ENCODE data around the gene CNIH4. TPM values are rescaled to one million over a fixed set of nuclear protein-coding genes. Genes with fewer than 3 reads are reported as not detected.

The CNIH4 gene
- total RNA-seq, 1 donor from 2014 or later = 21.0 TPM

DNA sequence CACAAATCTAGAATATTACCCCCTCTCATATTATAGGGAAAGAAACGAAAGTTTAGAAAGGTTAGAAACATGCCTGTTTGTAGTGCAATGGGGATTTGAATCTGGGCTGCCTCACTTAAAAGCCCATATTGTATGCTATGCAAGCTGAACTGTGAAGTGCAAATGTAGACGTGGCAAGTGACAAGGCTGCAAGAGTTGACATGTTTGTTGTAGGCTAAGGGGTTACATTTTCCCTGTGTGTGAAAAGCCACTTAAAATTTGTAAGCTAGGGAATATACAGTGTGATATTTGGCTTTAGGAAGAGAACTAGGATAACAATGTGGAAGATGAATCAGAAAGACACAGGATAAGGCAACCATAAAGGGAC, 48.9 kb downstream of the CNIH4 start:
- ChIA-PET POLR2A (no interaction called here), CTCF (interaction anchor here (1.2 kb wide), 1 partner anchor 11 kb away, joined by 3 read pairs; no protein-coding TSS in a partner anchor)
- no peaks in the 10 kb centered on the region for H3K27me3 Mint-ChIP-seq
- no peak overlapping the region for H3K27ac Mint-ChIP-seq
- no peaks in the 10 kb centered on the region for H3K9me3 Mint-ChIP-seq
- no peak overlapping the region for H3K4me3 Mint-ChIP-seq
- ATAC-seq (ENCODE audit: low read depth) (no peak), DNase-seq (no peak)
- H3K4me1 Mint-ChIP-seq = no peaks in the 10 kb centered on the region
- intact Hi-C loops (cut with micrococcal nuclease) = loop anchor here (5.0 kb wide), 1 partner anchor 52 kb away; no protein-coding TSS in a partner anchor
- peaks cover 73% of the 10 kb centered on the region for H3K36me3 Mint-ChIP-seq (ENCODE audit: low read depth)
- TF ChIP-seq, protein P1, sequence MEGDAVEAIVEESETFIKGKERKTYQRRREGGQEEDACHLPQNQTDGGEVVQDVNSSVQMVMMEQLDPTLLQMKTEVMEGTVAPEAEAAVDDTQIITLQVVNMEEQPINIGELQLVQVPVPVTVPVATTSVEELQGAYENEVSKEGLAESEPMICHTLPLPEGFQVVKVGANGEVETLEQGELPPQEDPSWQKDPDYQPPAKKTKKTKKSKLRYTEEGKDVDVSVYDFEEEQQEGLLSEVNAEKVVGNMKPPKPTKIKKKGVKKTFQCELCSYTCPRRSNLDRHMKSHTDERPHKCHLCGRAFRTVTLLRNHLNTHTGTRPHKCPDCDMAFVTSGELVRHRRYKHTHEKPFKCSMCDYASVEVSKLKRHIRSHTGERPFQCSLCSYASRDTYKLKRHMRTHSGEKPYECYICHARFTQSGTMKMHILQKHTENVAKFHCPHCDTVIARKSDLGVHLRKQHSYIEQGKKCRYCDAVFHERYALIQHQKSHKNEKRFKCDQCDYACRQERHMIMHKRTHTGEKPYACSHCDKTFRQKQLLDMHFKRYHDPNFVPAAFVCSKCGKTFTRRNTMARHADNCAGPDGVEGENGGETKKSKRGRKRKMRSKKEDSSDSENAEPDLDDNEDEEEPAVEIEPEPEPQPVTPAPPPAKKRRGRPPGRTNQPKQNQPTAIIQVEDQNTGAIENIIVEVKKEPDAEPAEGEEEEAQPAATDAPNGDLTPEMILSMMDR (IDR thresholded peaks at IDR 0.05) = no peak

DNA sequence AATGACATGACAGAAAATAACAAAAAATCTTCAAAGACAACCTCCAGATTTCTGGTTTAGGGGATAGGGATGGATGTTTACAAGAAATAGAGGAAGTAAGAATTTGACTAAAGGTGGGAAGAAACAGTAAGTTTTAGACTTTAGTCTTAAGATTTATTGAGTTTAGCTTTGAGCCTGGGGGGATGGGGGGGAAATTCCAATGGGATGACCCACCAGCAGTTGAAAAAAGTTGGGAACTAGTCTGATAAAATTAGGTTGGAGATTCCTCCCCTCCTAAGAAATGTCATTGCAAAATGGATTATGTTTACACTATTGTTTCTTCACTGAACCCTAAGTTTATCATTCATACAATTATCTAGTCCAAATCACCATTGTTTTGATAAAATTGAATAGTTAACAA, 49.5 kb downstream of the CNIH4 start:
- Mint-ChIP-seq H3K36me3 (ENCODE audit: low read depth) (peaks cover 71% of the 10 kb centered on the region), H3K27ac (no peak overlapping the region), H3K27me3 (no peaks in the 10 kb centered on the region), H3K4me1 (no peaks in the 10 kb centered on the region), H3K4me3 (no peak overlapping the region), H3K9me3 (no peaks in the 10 kb centered on the region)
- CTCF ChIA-PET = no interaction called here
- TF ChIP-seq, protein P1 (IDR thresholded peaks at IDR 0.05) = no peak
- POLR2A ChIA-PET = no interaction called here
- no peak for ATAC-seq (ENCODE audit: low read depth)
- DNase-seq = no peak
- intact Hi-C loops (cut with micrococcal nuclease) = loop anchor here (5.0 kb wide), 1 partner anchor 51 kb away; no protein-coding TSS in a partner anchor

DNA sequence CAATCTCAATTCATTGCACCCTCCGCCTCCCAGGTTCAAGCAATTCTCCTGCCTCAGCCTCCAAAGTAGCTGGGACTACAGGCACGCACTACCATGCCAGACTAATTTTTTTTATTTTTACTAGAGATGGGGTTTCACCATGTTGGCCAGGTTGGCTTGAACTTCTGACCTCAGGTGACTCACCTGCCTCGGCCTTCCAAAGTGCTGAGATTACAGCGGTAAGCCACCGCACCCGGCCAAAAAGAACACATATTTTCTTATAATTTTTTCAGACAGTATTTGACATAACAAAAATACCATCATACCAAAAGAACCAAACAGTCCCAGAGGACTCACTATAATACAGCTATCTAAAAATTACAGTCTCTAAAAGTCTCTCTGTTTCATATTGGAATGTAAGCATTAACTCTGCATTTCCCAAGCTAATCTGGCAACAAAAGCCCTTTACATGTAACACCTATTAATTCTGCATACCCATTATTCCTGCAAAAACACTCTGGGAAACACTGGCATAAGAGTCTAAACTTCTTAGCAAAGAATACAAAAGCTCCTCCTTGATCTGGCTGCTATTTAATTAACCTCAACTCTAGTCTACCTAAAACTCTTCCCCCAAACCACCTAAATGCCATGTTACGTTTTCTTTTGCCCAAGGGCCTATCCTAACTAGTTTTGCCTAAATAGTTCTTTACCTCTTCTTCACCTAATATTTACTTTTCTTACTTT, 51.1 kb downstream of the CNIH4 start:
- no peaks in the 10 kb centered on the region for H3K9me3 Mint-ChIP-seq
- no peaks in the 10 kb centered on the region for H3K27me3 Mint-ChIP-seq
- H3K36me3 Mint-ChIP-seq (ENCODE audit: low read depth) = peaks cover 71% of the 10 kb centered on the region
- H3K4me1 Mint-ChIP-seq = no peaks in the 10 kb centered on the region
- DNase-seq = no peak
- TF ChIP-seq, protein P1 (IDR thresholded peaks at IDR 0.05) = no peak
- CTCF ChIA-PET = interaction anchor here (1.2 kb wide), 1 partner anchor 25 kb away, joined by 3 read pairs; no protein-coding TSS in a partner anchor
- intact Hi-C loops (cut with micrococcal nuclease) = loop anchor here (5.0 kb wide), 1 partner anchor 50 kb away; no protein-coding TSS in a partner anchor
- no peak for ATAC-seq (ENCODE audit: low read depth)
- H3K4me3 Mint-ChIP-seq = no peak overlapping the region
- POLR2A ChIA-PET = no interaction called here
- no peak overlapping the region for H3K27ac Mint-ChIP-seq

DNA sequence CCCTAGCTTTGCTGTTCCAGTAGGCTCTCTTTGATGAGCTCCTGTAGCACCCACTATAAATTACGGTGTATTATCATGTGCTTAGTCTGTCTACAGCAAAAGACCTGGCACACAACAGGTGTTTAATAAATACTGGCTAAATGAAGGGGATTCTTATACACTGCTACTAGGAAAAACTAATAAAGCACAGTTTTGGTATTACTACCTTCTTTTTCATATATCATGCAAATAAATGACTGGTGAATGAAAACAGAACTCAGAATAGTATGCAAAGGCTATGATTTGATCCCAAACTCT, 51.6 kb downstream of the CNIH4 start:
- H3K36me3 Mint-ChIP-seq (ENCODE audit: low read depth) = peaks cover 72% of the 10 kb centered on the region
- no peaks in the 10 kb centered on the region for H3K4me1 Mint-ChIP-seq
- TF ChIP-seq, protein P1 (IDR thresholded peaks at IDR 0.05) = no peak
- H3K4me3 Mint-ChIP-seq = no peak overlapping the region
- no peaks in the 10 kb centered on the region for H3K9me3 Mint-ChIP-seq
- ChIA-PET POLR2A (no interaction called here), CTCF (interaction anchor here (1.2 kb wide), 1 partner anchor 24 kb away, joined by 3 read pairs; no protein-coding TSS in a partner anchor)
- no peaks in the 10 kb centered on the region for H3K27me3 Mint-ChIP-seq
- no peak for DNase-seq
- intact Hi-C loops (cut with micrococcal nuclease) = loop anchor here (5.0 kb wide), 1 partner anchor 49 kb away; no protein-coding TSS in a partner anchor
- no peak overlapping the region for H3K27ac Mint-ChIP-seq
- no peak for ATAC-seq (ENCODE audit: low read depth)

DNA sequence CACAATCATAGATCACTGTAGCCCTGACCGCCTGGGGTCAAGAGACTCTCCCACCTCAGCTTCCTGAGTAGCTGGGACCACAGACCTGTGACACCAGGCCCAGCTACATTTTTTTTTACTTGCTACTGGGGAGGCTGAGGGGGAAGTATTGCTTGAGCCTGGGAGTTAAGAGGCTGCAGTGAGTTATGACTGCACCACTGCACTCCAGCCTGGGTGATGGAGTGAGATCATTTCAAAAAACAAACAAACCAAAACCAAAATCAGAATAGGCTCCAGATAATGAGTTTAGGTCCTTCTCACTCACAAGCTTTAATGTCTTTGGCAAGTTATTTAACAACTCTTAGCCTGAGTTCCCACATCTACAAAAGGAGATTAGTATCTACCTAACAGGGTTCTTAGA, 55.1 kb downstream of the CNIH4 start:
- no peak for ATAC-seq (ENCODE audit: low read depth)

More for the DNA sequence above, 55.1 kb downstream of the CNIH4 start:
- no peaks in the 10 kb centered on the region for H3K27me3 Mint-ChIP-seq
- H3K36me3 Mint-ChIP-seq (ENCODE audit: low read depth) = peaks cover 65% of the 10 kb centered on the region
- intact Hi-C loops (cut with micrococcal nuclease) = loop anchor here (1.0 to 2.0 kb wide), 2 partner anchors 8 to 13 kb away; no protein-coding TSS in a partner anchor
- no peak for DNase-seq
- no peak overlapping the region for H3K27ac Mint-ChIP-seq
- no peaks in the 10 kb centered on the region for H3K9me3 Mint-ChIP-seq
- no peak overlapping the region for H3K4me3 Mint-ChIP-seq
- TF ChIP-seq, protein P1 (IDR thresholded peaks at IDR 0.05) = no peak
- ChIA-PET POLR2A (no interaction called here), CTCF (no interaction called here)
- H3K4me1 Mint-ChIP-seq = no peaks in the 10 kb centered on the region

All from activated B cell treated with CpG ODN at 0.5 μM for 24 hours (primary cell).